HCT116 (cell line): Measurements from ENCODE around the gene ATP13A5. TPM values are rescaled to one million over a fixed set of nuclear protein-coding genes. Genes with fewer than 3 reads are reported as not detected.

ENCODE experiments used
- ATAC-seq: fragments of 200-7000 bp; cut with Tn5 transposase; 2 replicates; pipeline ENCODE4 v1.9.1; 2020; ENCODE audit warnings: mild to moderate bottlenecking, moderate library complexity
- BruUV-seq: library from RNA; stranded (reverse); fragments of 400-500 nt; replicated peaks from 2 replicates; lab custom pipeline; 2021; lab: Mats Ljungman, UMichigan
- CTCF ChIA-PET: fragments of 300-600 bp; sonication (Branson Sonifier 250); formaldehyde crosslinking; loops from one replicate; lab custom pipeline; 2021; ENCODE audit warnings: antibody characterized with exemption; lab: Charles Lee
- POLR2A ChIA-PET: fragments of 300-600, 350-600 bp; sonication (Branson Sonifier 250); formaldehyde crosslinking; loops from one replicate; lab custom pipeline; 2021; ENCODE audit warnings: antibody characterized with exemption; lab: Charles Lee
- RAD21 ChIA-PET, 2 experiments: fragments of 300-600 bp; sonication (Branson Sonifier 250); formaldehyde crosslinking; loops; one replicate each; lab custom pipeline; 2023; ENCODE audit warnings: low total read pairs in 2 of 2; ENCODE audit not compliant: uncharacterized antibody in 2 of 2, unreplicated experiment in 2 of 2, low non-redundant PET in 1 of 2; lab: Charles Lee
- DNase-seq: peaks from one replicate; pipeline ENCODE4 v3.0.0-alpha.2; 2010; ENCODE audit warnings: low read depth, low spot score
- H2AFZ ChIP-seq: fragments of 200-600 bp; shearing (Covaris generic), sonication (generic); 2 replicates; pipeline ENCODE4 v1.6.1; 2017; ENCODE audit warnings: low read depth, mixed run types, mixed read lengths, antibody characterized with exemption, low read length; ENCODE audit not compliant: poor library complexity, severe bottlenecking
- H3K27ac ChIP-seq: 2 replicates; pipeline ENCODE4 v1.5.1; 2012; ENCODE audit warnings: low read depth, low read length
- H3K27me3 ChIP-seq: fragments of 200-600 bp; sonication (generic); 2 replicates; pipeline ENCODE4 v1.6.1; 2016; ENCODE audit warnings: mixed run types, low read length, mixed read lengths; ENCODE audit not compliant: insufficient read depth
- H3K36me3 ChIP-seq, 2 experiments: fragments of 200-500 bp in 1 of 2; fragments of 200-600 bp in 1 of 2; sonication (Bioruptor generic) in 1 of 2; sonication (generic) in 1 of 2; 2 replicates each; pipeline versions ENCODE4 v1.5.1 to v1.6.1; 2014 to 2016; ENCODE audit warnings: low read length in 2 of 2, inconsistent platforms in 1 of 2, mixed read lengths in 1 of 2, mixed run types in 1 of 2; ENCODE audit not compliant: insufficient read depth in 2 of 2, control insufficient read depth in 1 of 2
- H3K4me1 ChIP-seq, 2 experiments: fragments of 200-600 bp in 1 of 2; sonication (generic) in 1 of 2; 2 replicates each; pipeline versions ENCODE4 v1.5.1 to v1.6.1; 2012 to 2017; ENCODE audit warnings: low read length in 2 of 2, inconsistent platforms in 1 of 2, mild to moderate bottlenecking in 1 of 2, mixed read lengths in 1 of 2, mixed run types in 1 of 2, moderate library complexity in 1 of 2; ENCODE audit not compliant: insufficient read depth in 2 of 2, control insufficient read depth in 1 of 2
- H3K4me2 ChIP-seq: fragments of 200-600 bp; sonication (generic); 2 replicates; pipeline ENCODE4 v1.6.1; 2017; ENCODE audit warnings: mixed run types, low read length, mixed read lengths
- H3K4me3 ChIP-seq, 2 experiments: fragments of 200-600 bp in 1 of 2; sonication (generic) in 1 of 2; replicated peaks in 1 of 2; 2 replicates each; pipeline ENCODE4 v1.5.1; 2011 to 2016; ENCODE audit warnings: low read length in 2 of 2, control low read depth in 1 of 2, low read depth in 1 of 2, mild to moderate bottlenecking in 1 of 2, mixed read lengths in 1 of 2, mixed run types in 1 of 2
- H3K79me2 ChIP-seq: fragments of 200-600 bp; sonication (generic); 2 replicates; pipeline ENCODE4 v1.6.1; 2017; ENCODE audit warnings: mild to moderate bottlenecking, mixed run types, low read length, moderate library complexity, mixed read lengths; ENCODE audit not compliant: insufficient read depth
- H3K9ac ChIP-seq: fragments of 200-600 bp; sonication (generic); 2 replicates; pipeline ENCODE4 v1.6.1; 2016; ENCODE audit warnings: low read length, mixed read lengths
- H3K9me2 ChIP-seq: fragments of 200-600 bp; sonication (generic), shearing (Covaris generic); 2 replicates; pipeline ENCODE4 v1.6.1; 2017; ENCODE audit warnings: mixed run types, mild to moderate bottlenecking, moderate library complexity; ENCODE audit not compliant: insufficient read depth
- H3K9me3 ChIP-seq, 2 experiments: fragments of 200-500 bp in 1 of 2; fragments of 200-600 bp in 1 of 2; sonication (Bioruptor generic) in 1 of 2; sonication (generic) in 1 of 2; 2 replicates each; pipeline ENCODE4 v1.6.1; 2014 to 2017; ENCODE audit warnings: low read length in 2 of 2, mixed read lengths in 2 of 2, inconsistent platforms in 1 of 2, low read depth in 1 of 2, mild to moderate bottlenecking in 1 of 2, mixed run types in 1 of 2, moderate library complexity in 1 of 2; ENCODE audit not compliant: control insufficient read depth in 1 of 2, insufficient read depth in 1 of 2
- H4K20me1 ChIP-seq: fragments of 200-600 bp; sonication (generic), shearing (Covaris generic); 2 replicates; pipeline ENCODE4 v1.6.1; 2017; ENCODE audit warnings: mixed run types, mild to moderate bottlenecking, moderate library complexity; ENCODE audit not compliant: insufficient read depth
- FOSL1 ChIP-seq: IDR thresholded peaks from 2 replicates; pipeline ENCODE4 v1.6.1; 2012; ENCODE audit warnings: low read depth
- SRF ChIP-seq: IDR thresholded peaks from 2 replicates; pipeline ENCODE4 v1.6.1; 2012; ENCODE audit warnings: low read depth
- ZFX ChIP-seq: fragments of 450-650 bp; IDR thresholded peaks from 2 replicates; pipeline ENCODE4 v1.6.1; 2017
- intact Hi-C: fragments of 100-400 bp; cut with micrococcal nuclease; formaldehyde crosslinking; loops from 2 replicates; pipeline ENCODE4 v1.10.0; 2022
- total RNA-seq: library from RNA; stranded (reverse); gene quantifications from one replicate; pipeline ENCODE4 v1.2.1, GENCODE V29; 2021; ENCODE audit not compliant: unreplicated experiment
- TF ChIP-seq, protein P1 (sequence below), 3 experiments: fragments of 200-600 bp in 1 of 3; sonication (generic) in 1 of 3; IDR thresholded peaks in 2 of 3; conservative IDR thresholded peaks in 1 of 3; 2 replicates each; pipeline ENCODE4 v1.5.1; 2012 to 2017; ENCODE audit warnings: low read depth in 2 of 3, low read length in 2 of 3, antibody characterized with exemption in 1 of 3, borderline replicate concordance in 1 of 3, control low read depth in 1 of 3, mild to moderate bottlenecking in 1 of 3, mixed read lengths in 1 of 3, mixed run types in 1 of 3, moderate library complexity in 1 of 3; ENCODE audit not compliant: insufficient read depth in 1 of 3

ATP13A5 gene
- total RNA-seq, 1 experiment from 2014 or later: not detected

DNA sequence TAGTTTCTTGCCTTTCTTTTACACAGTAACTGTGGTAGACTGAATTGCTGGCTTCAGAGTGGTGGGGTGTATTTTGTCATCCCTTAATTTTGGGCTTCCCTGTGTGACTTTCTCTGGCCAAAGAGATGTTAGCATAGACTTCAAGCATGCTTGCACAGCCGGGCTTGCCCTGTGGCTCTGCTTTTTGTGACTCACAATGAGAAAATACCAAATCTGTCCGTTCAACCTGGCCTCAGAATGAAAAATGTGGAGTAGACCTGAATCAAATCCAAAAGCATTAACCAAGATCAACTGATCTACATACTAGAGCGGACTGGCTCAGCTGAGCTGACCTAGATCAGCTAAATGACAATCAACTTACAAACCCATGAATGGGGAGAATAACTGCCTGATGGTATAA, 86.2 kb downstream of the ATP13A5 start:
- intact Hi-C loops: no loop called here
- POLR2A ChIA-PET: no interaction called here
- H4K20me1 ChIP-seq: no peaks in the 10 kb centered on the region
- H3K36me3 ChIP-seq: no peaks in the 10 kb centered on the region
- 0 out of 4 replicates have a peak, but pooled peaks cover 0 to 3% of the 10 kb centered on the region in 2 experiments for H3K9me3 ChIP-seq
- DNase-seq (no peak), ATAC-seq (no peak)
- no peak overlapping the region for H2AFZ ChIP-seq
- CTCF ChIA-PET: no interaction called here
- BruUV-seq: no TSS peak
- no peak overlapping the region for H3K27ac ChIP-seq
- H3K4me1 ChIP-seq: no peaks in the 10 kb centered on the region
- no peak overlapping the region for H3K4me3 ChIP-seq
- H3K79me2 ChIP-seq: no peaks in the 10 kb centered on the region
- RAD21 ChIA-PET: no interaction called here
- no peaks in the 10 kb centered on the region for H3K9me2 ChIP-seq
- no peak for TF ChIP-seq ZFX
- TF ChIP-seq, protein P1, sequence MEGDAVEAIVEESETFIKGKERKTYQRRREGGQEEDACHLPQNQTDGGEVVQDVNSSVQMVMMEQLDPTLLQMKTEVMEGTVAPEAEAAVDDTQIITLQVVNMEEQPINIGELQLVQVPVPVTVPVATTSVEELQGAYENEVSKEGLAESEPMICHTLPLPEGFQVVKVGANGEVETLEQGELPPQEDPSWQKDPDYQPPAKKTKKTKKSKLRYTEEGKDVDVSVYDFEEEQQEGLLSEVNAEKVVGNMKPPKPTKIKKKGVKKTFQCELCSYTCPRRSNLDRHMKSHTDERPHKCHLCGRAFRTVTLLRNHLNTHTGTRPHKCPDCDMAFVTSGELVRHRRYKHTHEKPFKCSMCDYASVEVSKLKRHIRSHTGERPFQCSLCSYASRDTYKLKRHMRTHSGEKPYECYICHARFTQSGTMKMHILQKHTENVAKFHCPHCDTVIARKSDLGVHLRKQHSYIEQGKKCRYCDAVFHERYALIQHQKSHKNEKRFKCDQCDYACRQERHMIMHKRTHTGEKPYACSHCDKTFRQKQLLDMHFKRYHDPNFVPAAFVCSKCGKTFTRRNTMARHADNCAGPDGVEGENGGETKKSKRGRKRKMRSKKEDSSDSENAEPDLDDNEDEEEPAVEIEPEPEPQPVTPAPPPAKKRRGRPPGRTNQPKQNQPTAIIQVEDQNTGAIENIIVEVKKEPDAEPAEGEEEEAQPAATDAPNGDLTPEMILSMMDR (IDR thresholded peaks at IDR 0.05 in 2 of 3, conservative IDR thresholded peaks at IDR 0.05 in 1 of 3; ENCODE audit: borderline replicate concordance in 1 of 3, insufficient read depth in 1 of 3, low read depth in 2 of 3, low read length in 2 of 3): no peak
- no peak for TF ChIP-seq FOSL1
- no peak overlapping the region for H3K9ac ChIP-seq
- no peak overlapping the region for H3K4me2 ChIP-seq
- H3K27me3 ChIP-seq: peaks cover 9% of the 10 kb centered on the region; the same call in 1 of the 2 replicates

DNA sequence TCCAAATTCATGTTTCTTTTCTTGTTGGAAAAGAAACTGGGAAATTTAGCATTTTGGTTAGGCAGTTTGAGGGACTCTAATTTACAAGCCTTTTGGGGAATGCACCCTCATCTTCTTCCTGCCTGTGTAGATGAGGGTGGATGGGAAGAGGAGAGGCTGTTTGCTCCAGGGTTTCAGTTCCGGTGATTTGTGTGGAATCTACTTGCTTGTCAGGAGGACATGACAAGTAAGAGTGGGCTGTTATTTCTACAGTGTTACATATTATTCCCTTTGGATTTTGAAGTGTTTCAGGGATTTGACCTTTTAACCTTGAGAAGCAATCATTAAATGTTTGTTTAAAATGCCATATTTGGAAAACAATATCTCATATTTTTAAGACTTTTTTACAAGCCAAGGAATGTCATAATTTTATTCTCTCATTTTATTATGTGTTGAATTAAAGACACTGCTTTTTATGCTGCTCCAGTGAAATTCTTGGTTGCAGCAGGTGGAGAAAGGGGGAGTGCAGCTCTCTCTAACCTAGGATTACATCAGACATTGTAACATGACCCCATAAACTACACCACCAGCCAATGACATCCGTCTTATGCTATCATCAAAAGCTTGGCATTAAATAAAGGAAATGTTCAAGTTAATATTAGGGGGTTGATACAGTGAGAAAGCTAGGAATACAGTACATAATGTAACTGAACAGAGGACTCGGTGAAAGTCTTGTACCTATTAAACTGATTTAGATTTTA, 107.3 kb downstream of the ATP13A5 start:
- Histone ChIP-seq H2AFZ (no peak overlapping the region), H3K27me3 (peaks cover 10% of the 10 kb centered on the region; the same call in 1 of the 2 replicates), H3K79me2 (no peaks in the 10 kb centered on the region), H3K4me1 (no peaks in the 10 kb centered on the region), H3K9ac (no peak overlapping the region), H3K9me2 (no peaks in the 10 kb centered on the region), H3K9me3 (no peaks in the 10 kb centered on the region), H3K36me3 (no peaks in the 10 kb centered on the region), H4K20me1 (no peaks in the 10 kb centered on the region), H3K4me2 (no peak overlapping the region), H3K4me3 (no peak overlapping the region), H3K27ac (no peak overlapping the region)
- POLR2A ChIA-PET: no interaction called here
- DNase-seq (no peak), ATAC-seq (no peak)
- no peak for TF ChIP-seq SRF
- no TSS peak for BruUV-seq
- CTCF ChIA-PET: no interaction called here
- intact Hi-C loops: no loop called here
- RAD21 ChIA-PET: no interaction called here
